HepG2 (cell line): ENCODE data around the gene AHSP. TPM values are rescaled to one million over a fixed set of nuclear protein-coding genes. Genes with fewer than 3 reads are reported as not detected.

Source experiments
- ATAC-seq: fragments of 200-7000 bp; cut with Tn5 transposase; 3 replicates; pipeline ENCODE4 v1.9.1; 2020; ENCODE audit warnings: mild to moderate bottlenecking, moderate library complexity
- BruUV-seq: library from RNA; stranded (reverse); fragments of 400-500 nt; replicated peaks from 2 replicates; lab custom pipeline; 2021; lab: Mats Ljungman, UMichigan
- CTCF ChIA-PET: fragments of 300-600 bp; formaldehyde crosslinking; extraction: SDS; loops from one replicate; lab custom pipeline; 2021; ENCODE audit warnings: low total read pairs, inconsistent platforms, low intra/inter-chr PET ratio; lab: Yijun Ruan, JAX
- POLR2A ChIA-PET: fragments of 350-600 bp; sonication (Branson Sonifier 250); formaldehyde crosslinking; loops from one replicate; lab custom pipeline; 2020; ENCODE audit warnings: antibody characterized with exemption, inconsistent platforms; lab: Yijun Ruan, JAX
- DNase-seq: peaks from one replicate; pipeline ENCODE4 v3.0.0-alpha.2; 2015; ENCODE audit warnings: low spot score
- FAIRE-seq: peaks from 3 replicates; lab custom pipeline; 2011; peaks lifted over from hg19 to GRCh38; lab: Jason Lieb, UNC
- H2AFZ ChIP-seq: one replicate; pipeline ENCODE4 v1.6.1; 2011; ENCODE audit warnings: low read length, inconsistent platforms
- H3K27ac ChIP-seq: fragments of 300-600 bp; 3 replicates; pipeline ENCODE4 v1.8.0; 2011; ENCODE audit warnings: mixed run types, mild to moderate bottlenecking, mixed read lengths, low read length, inconsistent platforms; ENCODE audit not compliant: insufficient read depth; ENCODE audit errors: extremely low read length
- H3K27me3 ChIP-seq, 2 experiments: fragments of 200-600 bp in 1 of 2; 2 replicates in 1 of 2; 3 replicates in 1 of 2; pipeline versions ENCODE4 v1.6.0 to v1.8.0; 2011; ENCODE audit warnings: low read length in 2 of 2, mild to moderate bottlenecking in 2 of 2, moderate library complexity in 2 of 2, inconsistent platforms in 1 of 2; ENCODE audit not compliant: insufficient read depth in 2 of 2, control insufficient read depth in 1 of 2
- H3K36me3 ChIP-seq, 2 experiments: fragments of 200-600 bp in 1 of 2; replicated peaks in 1 of 2; 2 replicates in 1 of 2; 3 replicates in 1 of 2; pipeline versions ENCODE4 v1.5.1 to v1.8.0; 2011; ENCODE audit warnings: low read length in 2 of 2, inconsistent platforms in 1 of 2; ENCODE audit not compliant: insufficient read depth in 2 of 2, control insufficient read depth in 1 of 2
- H3K4me1 ChIP-seq: 2 replicates; pipeline ENCODE4 v1.5.1; 2012; ENCODE audit warnings: low read length, inconsistent platforms; ENCODE audit not compliant: insufficient read depth
- H3K4me2 ChIP-seq: 2 replicates; pipeline ENCODE4 v1.6.0; 2011; ENCODE audit warnings: low read depth, low read length, inconsistent platforms
- H3K4me3 ChIP-seq, 3 experiments: fragments of 200-600 bp in 1 of 3; sonication (generic), shearing (Covaris generic) in 1 of 3; replicated peaks in 1 of 3; 2 replicates each; pipeline ENCODE4 v1.5.1; 2011 to 2016; ENCODE audit warnings: low read length in 3 of 3, inconsistent platforms in 2 of 3, low read depth in 2 of 3, mild to moderate bottlenecking in 2 of 3, control low read depth in 1 of 3, mixed read lengths in 1 of 3; ENCODE audit not compliant: insufficient read depth in 1 of 3
- H3K79me2 ChIP-seq: one replicate; pipeline ENCODE4 v1.6.1; 2011; ENCODE audit warnings: low read length, inconsistent platforms; ENCODE audit not compliant: insufficient read depth
- H3K9ac ChIP-seq: 2 replicates; pipeline ENCODE4 v1.6.0; 2011; ENCODE audit warnings: mild to moderate bottlenecking, low read depth, low read length, inconsistent platforms; ENCODE audit not compliant: insufficient read depth
- H3K9me3 ChIP-seq: 2 replicates; pipeline ENCODE4 v1.5.1; 2012; ENCODE audit warnings: mild to moderate bottlenecking, low read length
- H4K20me1 ChIP-seq: 2 replicates; pipeline ENCODE4 v1.6.0; 2011; ENCODE audit warnings: inconsistent platforms, mild to moderate bottlenecking, low read length, moderate library complexity; ENCODE audit not compliant: insufficient read depth
- ATF1 ChIP-seq: IDR thresholded peaks from 2 replicates; pipeline ENCODE4 v1.6.1; 2016; ENCODE audit warnings: mild to moderate bottlenecking, control low read depth
- CREB3 ChIP-seq: sonication (generic); formaldehyde crosslinking; IDR thresholded peaks from 2 replicates; pipeline ENCODE4 v1.5.0; 2020; ENCODE audit warnings: missing genetic modification reagents
- GLI4 ChIP-seq: sonication (generic); formaldehyde crosslinking; IDR thresholded peaks from 2 replicates; pipeline ENCODE4 v1.5.1; 2020; ENCODE audit warnings: missing genetic modification reagents, mild to moderate bottlenecking, moderate library complexity, borderline replicate concordance
- IRF2 ChIP-seq: IDR thresholded peaks from 2 replicates; pipeline ENCODE4 v1.6.1; 2018; ENCODE audit warnings: missing genetic modification reagents, missing compliant biosample characterization
- MAFG ChIP-seq: sonication (generic); formaldehyde crosslinking; IDR thresholded peaks from 2 replicates; pipeline ENCODE4 v1.5.1; 2020; ENCODE audit warnings: mild to moderate bottlenecking, missing genetic modification reagents
- NBN ChIP-seq: fragments of 450-650 bp; conservative IDR thresholded peaks from 2 replicates; pipeline ENCODE4 v1.6.1; 2017
- NCOA5 ChIP-seq: sonication (generic); formaldehyde crosslinking; IDR thresholded peaks from 2 replicates; pipeline ENCODE4 v1.4.0; 2020; ENCODE audit warnings: missing genetic modification reagents
- ONECUT2 ChIP-seq: sonication (generic); formaldehyde crosslinking; IDR thresholded peaks from 2 replicates; pipeline ENCODE4 v1.4.0; 2020; ENCODE audit warnings: missing genetic modification reagents
- RAD21 ChIP-seq: fragments of 450-650 bp; formaldehyde crosslinking; IDR thresholded peaks from 2 replicates; pipeline ENCODE4 v1.5.0; 2020; ENCODE audit warnings: mild to moderate bottlenecking
- ZBTB4 ChIP-seq: sonication (generic); formaldehyde crosslinking; IDR thresholded peaks from 2 replicates; pipeline ENCODE4 v1.4.0; 2020; ENCODE audit warnings: missing genetic modification reagents, mild to moderate bottlenecking, borderline replicate concordance
- ZEB1 ChIP-seq: IDR thresholded peaks from 2 replicates; pipeline ENCODE4 v1.6.1; 2012; ENCODE audit warnings: mild to moderate bottlenecking, low read depth, inconsistent platforms; ENCODE audit not compliant: insufficient replicate concordance
- ZNF431 ChIP-seq: sonication (generic); formaldehyde crosslinking; IDR thresholded peaks from 2 replicates; pipeline ENCODE4 v1.9.0; 2022; ENCODE audit warnings: missing genetic modification reagents, low read depth, mild to moderate bottlenecking, borderline replicate concordance
- ZNF768 ChIP-seq: sonication (generic); formaldehyde crosslinking; IDR thresholded peaks from 2 replicates; pipeline ENCODE4 v1.4.0; 2020; ENCODE audit warnings: missing genetic modification reagents
- ZNF883 ChIP-seq: sonication (generic); formaldehyde crosslinking; IDR thresholded peaks from 2 replicates; pipeline ENCODE4 v1.5.1; 2020; ENCODE audit warnings: mild to moderate bottlenecking, missing genetic modification reagents; ENCODE audit errors: not compliant biosample characterization
- WGBS: methylation state at CpG from one replicate; pipeline ENCODE4 v1.1.6; 2017; ENCODE audit warnings: low lambda C conversion rate; 5-methylcytosine and 5-hydroxymethylcytosine counted together
- in situ Hi-C: cut with HindIII; loops from 2 replicates; pipeline ENCODE4 v1.10.0; 2017; ENCODE audit warnings: low pct_unique_long_range_greater_than_20kb; ENCODE audit not compliant: extremely low pct_ligation_motif_present
- intact Hi-C: fragments of 100-400 bp; cut with micrococcal nuclease; formaldehyde crosslinking; loops from one replicate; pipeline ENCODE4 v1.10.0; 2022; ENCODE audit not compliant: unreplicated experiment
- polyA plus RNA-seq, 8 experiments: library from polyadenylated mRNA; depleted of rRNA in 3 of 8; stranded (reverse) in 7 of 8; unstranded in 1 of 8; fragments of >200 nt; fragmentation: Illumina TruSeq in 4 of 8; extraction: Trizol in 4 of 8; gene quantifications; 2 replicates each; pipeline versions ENCODE4 v1.2.1 to v1.2.3, GENCODE V29; 2011 to 2016; ENCODE audit warnings: low read depth in 4 of 8, missing spikeins in 1 of 8, mixed read lengths in 1 of 8; ENCODE audit not compliant: insufficient read depth in 1 of 8
- total RNA-seq, 5 experiments: library from RNA; depleted of rRNA; stranded (reverse); fragments of >200 nt; fragmentation: Illumina TruSeq; extraction: Trizol; gene quantifications; 2 replicates each; pipeline ENCODE4 v1.2.3, GENCODE V29; 2016; ENCODE audit warnings: low read depth in 1 of 5
- TF ChIP-seq, protein P1 (sequence below): sonication (generic); formaldehyde crosslinking; IDR thresholded peaks from 2 replicates; pipeline ENCODE4 v1.4.0; 2020; ENCODE audit warnings: missing genetic modification reagents, borderline replicate concordance

Gene AHSP
- total and polyA plus RNA-seq, 2 of the 13 experiments (the other 11 are each of a cell fraction or from before 2014, with no cell fraction given): not detected

DNA sequence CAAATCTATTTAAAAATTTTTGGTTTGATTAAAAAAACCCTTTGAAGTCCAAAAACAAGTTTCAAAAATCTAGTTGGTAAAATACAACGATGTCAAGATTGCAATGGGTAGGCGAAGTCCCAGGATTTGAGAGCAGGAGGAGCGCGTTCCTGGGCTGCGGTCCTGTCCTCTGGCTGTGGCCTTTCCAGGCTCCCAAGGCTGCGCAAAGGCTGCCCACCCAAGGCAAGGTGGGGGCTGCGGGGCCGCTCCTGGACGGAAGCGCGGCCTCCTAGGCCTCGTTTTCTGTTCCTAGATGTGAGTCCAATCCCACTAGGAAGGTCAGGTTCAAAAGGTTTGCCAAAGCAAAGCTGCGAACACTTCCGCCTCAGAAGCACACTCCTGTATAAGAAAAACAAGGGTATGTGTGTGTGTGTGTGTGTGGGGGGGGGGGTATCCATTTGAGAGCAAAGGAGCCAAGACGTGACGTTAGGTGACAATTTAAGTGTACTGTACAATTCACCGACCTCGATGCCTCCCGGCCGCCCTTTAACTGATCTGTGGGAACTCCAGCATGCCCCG is 9.2 kb downstream of the AHSP start (continued):
- TF ChIP-seq ZBTB4 (CRISPR knock-in tag) (no peak), RAD21 (CRISPR knock-in tag) (no peak), ZNF883 (no peak), ONECUT2 (no peak)
- TF ChIP-seq, protein P1, sequence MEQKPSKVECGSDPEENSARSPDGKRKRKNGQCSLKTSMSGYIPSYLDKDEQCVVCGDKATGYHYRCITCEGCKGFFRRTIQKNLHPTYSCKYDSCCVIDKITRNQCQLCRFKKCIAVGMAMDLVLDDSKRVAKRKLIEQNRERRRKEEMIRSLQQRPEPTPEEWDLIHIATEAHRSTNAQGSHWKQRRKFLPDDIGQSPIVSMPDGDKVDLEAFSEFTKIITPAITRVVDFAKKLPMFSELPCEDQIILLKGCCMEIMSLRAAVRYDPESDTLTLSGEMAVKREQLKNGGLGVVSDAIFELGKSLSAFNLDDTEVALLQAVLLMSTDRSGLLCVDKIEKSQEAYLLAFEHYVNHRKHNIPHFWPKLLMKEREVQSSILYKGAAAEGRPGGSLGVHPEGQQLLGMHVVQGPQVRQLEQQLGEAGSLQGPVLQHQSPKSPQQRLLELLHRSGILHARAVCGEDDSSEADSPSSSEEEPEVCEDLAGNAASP (CRISPR knock-in tag): no peak

DNA sequence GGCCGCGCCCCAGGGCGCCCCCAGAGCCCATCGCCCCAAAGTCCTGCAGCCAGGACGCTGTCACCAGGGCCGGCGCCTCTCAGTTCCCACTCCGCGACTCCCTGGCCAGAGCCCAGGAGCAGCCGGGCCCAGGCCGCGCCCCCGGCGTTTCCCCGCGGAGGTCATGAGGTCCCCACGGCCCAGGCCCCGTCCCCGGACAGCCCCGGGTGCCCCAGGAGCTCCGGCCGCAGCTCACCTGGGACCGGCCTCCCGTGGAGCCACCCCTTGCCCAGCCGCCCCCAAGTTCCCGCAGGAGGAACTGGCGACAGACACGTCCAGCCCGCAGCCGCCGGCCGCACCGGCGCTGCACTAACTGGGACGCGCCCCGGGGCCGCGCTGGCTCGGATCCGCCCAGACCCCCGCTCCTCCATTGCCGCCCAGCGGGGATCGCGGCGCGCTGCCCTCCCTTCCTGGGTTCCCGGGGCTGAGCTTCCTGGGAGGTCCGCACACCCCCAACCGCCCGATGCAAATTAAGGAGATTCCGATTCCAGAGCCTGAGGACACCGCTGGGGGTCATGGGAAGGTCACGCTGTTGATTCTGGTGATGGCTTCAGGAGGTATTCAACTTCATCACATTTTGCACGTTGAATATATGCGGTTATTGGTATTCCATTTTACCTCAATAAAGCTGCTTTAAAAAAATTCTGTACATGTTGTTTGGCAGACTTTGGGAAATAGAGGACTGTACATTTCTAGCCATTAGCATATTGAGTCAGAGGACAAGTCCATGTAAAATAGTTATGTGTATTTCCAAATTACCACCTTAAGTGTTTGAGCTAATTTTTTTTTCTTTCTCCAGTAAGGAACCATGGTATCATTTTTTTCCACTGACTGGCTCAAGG is 9.9 kb downstream of the AHSP start:
- Histone ChIP-seq H3K4me1 (no peaks in the 10 kb centered on the region), H3K27ac (no peak overlapping the region), H3K36me3 (no peaks in the 10 kb centered on the region), H3K4me3 (peak overlapping the region; percentile 44 to 59 (median 51); a peak in 4 of 6 replicates), H4K20me1 (no peaks in the 10 kb centered on the region), H3K27me3 (peaks cover 3 to 27% of the 10 kb centered on the region in 2 experiments; a peak in 4 of 5 replicates), H2AFZ (no peak overlapping the region), H3K9me3 (peaks cover 24% of the 10 kb centered on the region), H3K79me2 (no peaks in the 10 kb centered on the region), H3K9ac (no peak overlapping the region; the same call in 1 of the 2 replicates), H3K4me2 (peak overlapping the region; percentile 55)
- peak; percentile 90 for ATAC-seq
- no peak for FAIRE-seq
- no peak for DNase-seq
- no TSS peak for BruUV-seq
- ChIA-PET CTCF (no interaction called here), POLR2A (no interaction called here)
- in situ Hi-C loops: no loop called here
- 51% methylated on average over 12 of the region's 57 CpGs for WGBS
- intact Hi-C loops: no loop called here
- TF ChIP-seq NBN (no peak), NCOA5 (no peak), ATF1 (CRISPR knock-in tag) (no peak), CREB3 (CRISPR knock-in tag) (no peak), GLI4 (no peak), ZNF431 (CRISPR knock-in tag) (no peak), ZNF768 (CRISPR knock-in tag) (0 out of 2 replicates have a peak, but pooled peaks have one; percentile 31), IRF2 (no peak), MAFG (CRISPR knock-in tag) (no peak), ZEB1 (no peak)
